ENCODE measurements around the gene KIAA1671. TPM values are rescaled to one million over a fixed set of nuclear protein-coding genes. Genes with fewer than 3 reads are reported as not detected.

KIAA1671 gene
- polyA plus RNA-seq, 1 donor (not counting 4 experiments of a cell fraction or from before 2014, with no cell fraction given) = 17.4 TPM

- DNase-seq (ENCODE audit: low read depth, low spot score) (no peak), FAIRE-seq (no peak)
- Histone ChIP-seq H4K20me1 (ENCODE audit: control insufficient read depth, extremely low read depth, insufficient read depth, low read length) (peaks cover 6% of the 10 kb centered on the region), H3K36me3 (ENCODE audit: control insufficient read depth in 2 of 2, extremely low read depth in 1 of 2, insufficient read depth in 2 of 2, low read length in 2 of 2) (peaks cover 0 to 1% of the 10 kb centered on the region in 2 experiments), H3K79me2 (ENCODE audit: control insufficient read depth, insufficient read depth, low read length) (no peaks in the 10 kb centered on the region), H3K9ac (ENCODE audit: control insufficient read depth, extremely low read depth, insufficient read depth, low read length) (no peak overlapping the region), H3K9me1 (ENCODE audit: control insufficient read depth, extremely low read depth, insufficient read depth, low read length) (no peaks in the 10 kb centered on the region), H3K27me3 (ENCODE audit: control insufficient read depth, extremely low read depth, insufficient read depth, low read length) (no peaks in the 10 kb centered on the region), H3K4me3 (ENCODE audit: control insufficient read depth in 2 of 3, extremely low read depth in 1 of 3, insufficient read depth in 2 of 3, low read depth in 1 of 3, low read length in 3 of 3) (no peak overlapping the region), H3K9me3 (ENCODE audit: control insufficient read depth, low read depth, low read length) (no peaks in the 10 kb centered on the region), H3K27ac (ENCODE audit: control insufficient read depth, insufficient read depth, low read length) (no peak overlapping the region), H3K4me2 (ENCODE audit: control insufficient read depth, extremely low read depth, insufficient read depth, low read depth, low read length) (no peak overlapping the region), H2AFZ (ENCODE audit: control insufficient read depth, low read length) (no peak overlapping the region), H3K4me1 (ENCODE audit: control insufficient read depth, extremely low read depth, insufficient read depth, low read length) (peaks cover 28% of the 10 kb centered on the region)
- TF ChIP-seq EZH2 (IDR thresholded peaks at IDR 0.05; ENCODE audit: low read length) (no peak), CTCF (optimal IDR thresholded peaks at IDR 0.05 in 1 of 3, IDR thresholded peaks at IDR 0.05 in 1 of 3, conservative IDR thresholded peaks at IDR 0.05 in 1 of 3; ENCODE audit: extremely low read depth in 1 of 3, insufficient read depth in 2 of 3, low read length in 3 of 3) (no peak)
- dilution Hi-C loops (cut with MboI; ENCODE audit: extremely low pct_ligation_motif_present, low sequenced_read_pairs) = no loop called here
Observed at GRCh38 chr22:25161017-25161915, 208.8 kb downstream of the KIAA1671 start.

GRCh38 chr22:25161916-25162530 lies 209.5 kb downstream of the KIAA1671 start:
- no peaks in the 10 kb centered on the region for H3K9me1 ChIP-seq (ENCODE audit: control insufficient read depth, extremely low read depth, insufficient read depth, low read length)
- no peak for FAIRE-seq
- no peaks in the 10 kb centered on the region for H3K27me3 ChIP-seq (ENCODE audit: control insufficient read depth, extremely low read depth, insufficient read depth, low read length)
- no peak overlapping the region for H3K9ac ChIP-seq (ENCODE audit: control insufficient read depth, extremely low read depth, insufficient read depth, low read length)
- H3K27ac ChIP-seq (ENCODE audit: control insufficient read depth, insufficient read depth, low read length) = no peak overlapping the region
- no peak overlapping the region for H3K4me3 ChIP-seq (ENCODE audit: control insufficient read depth in 2 of 3, extremely low read depth in 1 of 3, insufficient read depth in 2 of 3, low read depth in 1 of 3, low read length in 3 of 3)
- H3K4me2 ChIP-seq (ENCODE audit: control insufficient read depth, extremely low read depth, insufficient read depth, low read depth, low read length) = no peak overlapping the region
- H3K4me1 ChIP-seq (ENCODE audit: control insufficient read depth, extremely low read depth, insufficient read depth, low read length) = peaks cover 33% of the 10 kb centered on the region
- H3K9me3 ChIP-seq (ENCODE audit: control insufficient read depth, low read depth, low read length) = no peaks in the 10 kb centered on the region
- dilution Hi-C loops (cut with MboI; ENCODE audit: extremely low pct_ligation_motif_present, low sequenced_read_pairs) = no loop called here
- H2AFZ ChIP-seq (ENCODE audit: control insufficient read depth, low read length) = no peak overlapping the region
- no peak for DNase-seq (ENCODE audit: low read depth, low spot score)
- H3K36me3 ChIP-seq (ENCODE audit: control insufficient read depth in 2 of 2, extremely low read depth in 1 of 2, insufficient read depth in 2 of 2, low read length in 2 of 2) = peaks cover 0 to 1% of the 10 kb centered on the region in 2 experiments
- H4K20me1 ChIP-seq (ENCODE audit: control insufficient read depth, extremely low read depth, insufficient read depth, low read length) = peaks cover 6% of the 10 kb centered on the region
- TF ChIP-seq EZH2 (IDR thresholded peaks at IDR 0.05; ENCODE audit: low read length) = no peak
- TF ChIP-seq CTCF (optimal IDR thresholded peaks at IDR 0.05 in 1 of 3, IDR thresholded peaks at IDR 0.05 in 1 of 3, conservative IDR thresholded peaks at IDR 0.05 in 1 of 3; ENCODE audit: extremely low read depth in 1 of 3, insufficient read depth in 2 of 3, low read length in 3 of 3) = no peak
- no peaks in the 10 kb centered on the region for H3K79me2 ChIP-seq (ENCODE audit: control insufficient read depth, insufficient read depth, low read length)

All from keratinocyte (primary cell).